ENCODE data around the gene NEDD4L. TPM values are rescaled to one million over a fixed set of nuclear protein-coding genes. Genes with fewer than 3 reads are reported as not detected.

The NEDD4L gene
- total RNA-seq, 1 experiment from 2014 or later: 42.9 TPM

- Histone ChIP-seq H3K27ac (ENCODE audit: low read length) (no peak overlapping the region), H3K27me3 (ENCODE audit: control insufficient read depth, insufficient read depth, low read length) (no peaks in the 10 kb centered on the region), H3K36me3 (ENCODE audit: control insufficient read depth, insufficient read depth, low read length) (no peaks in the 10 kb centered on the region), H3K4me1 (ENCODE audit: control insufficient read depth, insufficient read depth, low read length) (no peaks in the 10 kb centered on the region), H3K9me3 (ENCODE audit: control insufficient read depth, insufficient read depth, low read depth, low read length) (no peaks in the 10 kb centered on the region), H3K4me3 (ENCODE audit: low read depth in 2 of 2, low read length in 2 of 2) (no peak overlapping the region)
- no peak for ATAC-seq
- intact Hi-C loops (cut with micrococcal nuclease; ENCODE audit: unreplicated experiment) (no loop called here), in situ Hi-C loops (cut with HindIII; ENCODE audit: low pct_unique_long_range_greater_than_20kb, low sequenced_read_pairs) (no loop called here)
- DNase-seq (ENCODE audit: low read depth, low spot score): no peak
- POLR2A ChIA-PET: no interaction called here
- TF ChIP-seq CTCF (IDR thresholded peaks at IDR 0.05) (no peak), TCF7L2 (IDR thresholded peaks at IDR 0.05; ENCODE audit: low read depth, low read length) (no peak), POLR2AphosphoS5 (IDR thresholded peaks at IDR 0.05; ENCODE audit: low read depth, low read length) (no peak), SIN3A (IDR thresholded peaks at IDR 0.05; ENCODE audit: borderline replicate concordance, insufficient read depth, low read depth, low read length) (no peak), REST (IDR thresholded peaks at IDR 0.05; ENCODE audit: insufficient read depth in 1 of 2, low read depth in 2 of 2, low read length in 1 of 2) (no peak)
- CTCF ChIA-PET: no interaction called here
- BruUV-seq (replicated peaks): no TSS peak
Measured at GRCh38 chr18:58344080-58344670, 300.1 kb downstream of the NEDD4L start.

- no peak for DNase-seq (ENCODE audit: low read depth, low spot score)
- intact Hi-C loops (cut with micrococcal nuclease; ENCODE audit: unreplicated experiment): no loop called here
- BruUV-seq (replicated peaks): TSS peak; percentile 24
- H3K27me3 ChIP-seq (ENCODE audit: control insufficient read depth, insufficient read depth, low read length): no peaks in the 10 kb centered on the region
- no peak for ATAC-seq
- TF ChIP-seq REST (IDR thresholded peaks at IDR 0.05; ENCODE audit: insufficient read depth in 1 of 2, low read depth in 2 of 2, low read length in 1 of 2) (no peak), SIN3A (IDR thresholded peaks at IDR 0.05; ENCODE audit: borderline replicate concordance, insufficient read depth, low read depth, low read length) (no peak), POLR2AphosphoS5 (IDR thresholded peaks at IDR 0.05; ENCODE audit: low read depth, low read length) (no peak), TCF7L2 (IDR thresholded peaks at IDR 0.05; ENCODE audit: low read depth, low read length) (no peak), CTCF (IDR thresholded peaks at IDR 0.05) (no peak)
- CTCF ChIA-PET: no interaction called here
- in situ Hi-C loops (cut with HindIII; ENCODE audit: low pct_unique_long_range_greater_than_20kb, low sequenced_read_pairs): no loop called here
- no peaks in the 10 kb centered on the region for H3K9me3 ChIP-seq (ENCODE audit: control insufficient read depth, insufficient read depth, low read depth, low read length)
- no peak overlapping the region for H3K4me3 ChIP-seq (ENCODE audit: low read depth in 2 of 2, low read length in 2 of 2)
- H3K4me1 ChIP-seq (ENCODE audit: control insufficient read depth, insufficient read depth, low read length): no peaks in the 10 kb centered on the region
- no peak overlapping the region for H3K27ac ChIP-seq (ENCODE audit: low read length)
- POLR2A ChIA-PET: no interaction called here
- no peaks in the 10 kb centered on the region for H3K36me3 ChIP-seq (ENCODE audit: control insufficient read depth, insufficient read depth, low read length)
Measured at GRCh38 chr18:58344861-58345463, 300.9 kb downstream of the NEDD4L start.
